ENCODE data around the gene CD5L.

The CD5L gene

DNA sequence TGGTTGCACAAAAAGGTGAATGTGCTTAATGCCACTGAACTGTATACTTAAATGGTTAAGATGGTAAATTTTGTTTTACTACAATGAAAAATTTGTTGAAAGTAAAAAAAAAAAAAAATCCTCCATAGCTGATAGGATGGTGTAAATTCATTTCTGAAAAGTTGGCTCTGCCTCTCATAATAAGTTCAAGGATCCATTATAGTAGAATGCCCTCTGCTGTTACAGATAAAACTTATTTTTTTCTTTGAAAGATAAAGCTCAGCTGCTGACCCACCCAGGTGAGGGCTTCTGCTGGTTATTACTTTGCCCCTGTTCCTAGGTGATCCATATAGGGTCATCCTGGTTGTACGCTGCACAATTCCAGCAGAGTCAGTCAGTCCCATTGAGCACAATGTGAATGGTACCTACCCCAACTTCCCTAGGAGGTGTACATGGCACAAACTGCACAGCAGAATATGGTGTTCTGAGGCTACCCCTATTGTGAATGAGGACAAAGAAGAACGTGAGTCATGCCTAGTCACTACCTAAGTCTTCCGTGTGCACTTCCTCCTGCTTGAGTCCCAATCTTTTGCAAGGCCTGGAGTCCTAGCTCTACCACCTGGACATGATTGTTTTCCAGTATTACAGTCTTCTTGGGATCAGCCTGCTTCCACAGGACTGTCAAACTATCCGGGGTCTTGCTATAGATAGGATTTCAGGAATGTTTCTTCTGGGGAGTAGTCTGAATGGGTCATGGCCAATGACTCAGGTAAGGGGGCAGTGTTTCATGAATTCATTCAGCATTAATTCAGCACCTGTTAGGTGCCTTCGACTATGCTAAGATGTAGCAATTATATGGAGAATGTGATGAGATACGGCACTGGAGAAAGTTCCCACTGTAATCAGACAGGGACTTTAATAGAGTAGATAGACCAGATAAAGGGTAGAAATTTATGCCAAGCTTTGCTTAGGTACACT, 20.8 kb upstream of the CD5L start:
- Histone ChIP-seq H3K9me3 (ENCODE audit: severe bottlenecking) (no peaks in the 10 kb centered on the region), H3K27ac (no peak overlapping the region), H3K36me3 (no peaks in the 10 kb centered on the region), H3K27me3 (ENCODE audit: insufficient read depth, low read depth, severe bottlenecking) (peaks cover 92% of the 10 kb centered on the region), H3K4me3 (ENCODE audit: low read depth, low read length) (no peak overlapping the region)
- DNase-seq: no peak
- TF ChIP-seq, protein P1, sequence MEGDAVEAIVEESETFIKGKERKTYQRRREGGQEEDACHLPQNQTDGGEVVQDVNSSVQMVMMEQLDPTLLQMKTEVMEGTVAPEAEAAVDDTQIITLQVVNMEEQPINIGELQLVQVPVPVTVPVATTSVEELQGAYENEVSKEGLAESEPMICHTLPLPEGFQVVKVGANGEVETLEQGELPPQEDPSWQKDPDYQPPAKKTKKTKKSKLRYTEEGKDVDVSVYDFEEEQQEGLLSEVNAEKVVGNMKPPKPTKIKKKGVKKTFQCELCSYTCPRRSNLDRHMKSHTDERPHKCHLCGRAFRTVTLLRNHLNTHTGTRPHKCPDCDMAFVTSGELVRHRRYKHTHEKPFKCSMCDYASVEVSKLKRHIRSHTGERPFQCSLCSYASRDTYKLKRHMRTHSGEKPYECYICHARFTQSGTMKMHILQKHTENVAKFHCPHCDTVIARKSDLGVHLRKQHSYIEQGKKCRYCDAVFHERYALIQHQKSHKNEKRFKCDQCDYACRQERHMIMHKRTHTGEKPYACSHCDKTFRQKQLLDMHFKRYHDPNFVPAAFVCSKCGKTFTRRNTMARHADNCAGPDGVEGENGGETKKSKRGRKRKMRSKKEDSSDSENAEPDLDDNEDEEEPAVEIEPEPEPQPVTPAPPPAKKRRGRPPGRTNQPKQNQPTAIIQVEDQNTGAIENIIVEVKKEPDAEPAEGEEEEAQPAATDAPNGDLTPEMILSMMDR (IDR thresholded peaks at IDR 0.05; ENCODE audit: low read depth, low read length): no peak

DNA sequence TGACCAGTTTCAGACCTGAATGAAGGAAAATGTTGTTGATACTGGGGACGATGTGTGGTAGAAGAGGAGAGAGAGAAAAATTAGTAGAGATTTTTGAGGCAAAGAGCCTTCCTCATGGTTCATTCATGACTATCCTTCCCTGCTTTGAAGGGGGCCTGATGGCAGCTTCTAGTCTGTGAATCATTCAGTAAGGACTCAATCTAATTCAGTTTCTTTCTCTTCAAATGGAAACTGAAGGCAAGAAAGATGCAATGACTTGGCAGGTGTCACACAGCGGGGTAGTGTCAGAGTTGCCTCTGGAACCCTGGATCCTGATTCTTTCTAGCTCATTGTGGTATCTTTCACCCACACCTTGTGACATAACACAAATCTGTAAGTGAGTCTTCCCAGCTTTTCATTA, 14.9 kb upstream of the CD5L start:
- DNase-seq: no peak
- Histone ChIP-seq H3K27ac (no peak overlapping the region), H3K36me3 (no peaks in the 10 kb centered on the region), H3K9me3 (ENCODE audit: severe bottlenecking) (no peaks in the 10 kb centered on the region), H3K4me3 (ENCODE audit: low read depth, low read length) (no peak overlapping the region), H3K27me3 (ENCODE audit: insufficient read depth, low read depth, severe bottlenecking) (peaks cover 93% of the 10 kb centered on the region)
- TF ChIP-seq, protein P1 (IDR thresholded peaks at IDR 0.05; ENCODE audit: low read depth, low read length): no peak

DNA sequence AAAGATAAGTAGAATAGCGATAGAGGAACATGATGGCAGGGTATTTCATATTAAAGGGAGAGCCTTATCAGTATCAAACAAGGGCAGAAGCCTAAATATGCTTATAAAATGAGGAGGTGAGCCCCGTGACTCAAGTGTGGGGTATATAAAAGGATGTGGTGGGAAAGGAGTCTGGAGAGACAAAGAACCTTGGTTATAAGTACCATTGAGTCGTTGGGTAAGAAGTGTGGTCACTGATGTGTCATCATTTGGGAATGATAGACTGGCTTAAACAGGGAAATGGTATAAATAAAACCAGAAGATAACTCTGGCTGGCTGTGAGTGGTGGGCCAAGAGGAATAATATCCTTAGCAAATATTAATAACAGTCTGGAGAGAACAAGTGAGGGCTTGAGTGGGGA, 10.9 kb upstream of the CD5L start:
- H3K4me3 ChIP-seq (ENCODE audit: low read depth, low read length): no peak overlapping the region
- peaks cover 88% of the 10 kb centered on the region for H3K27me3 ChIP-seq (ENCODE audit: insufficient read depth, low read depth, severe bottlenecking)
- DNase-seq: no peak
- H3K9me3 ChIP-seq (ENCODE audit: severe bottlenecking): peaks cover 3% of the 10 kb centered on the region
- TF ChIP-seq, protein P1 (IDR thresholded peaks at IDR 0.05; ENCODE audit: low read depth, low read length): no peak
- H3K36me3 ChIP-seq: no peaks in the 10 kb centered on the region
- no peak overlapping the region for H3K27ac ChIP-seq

DNA sequence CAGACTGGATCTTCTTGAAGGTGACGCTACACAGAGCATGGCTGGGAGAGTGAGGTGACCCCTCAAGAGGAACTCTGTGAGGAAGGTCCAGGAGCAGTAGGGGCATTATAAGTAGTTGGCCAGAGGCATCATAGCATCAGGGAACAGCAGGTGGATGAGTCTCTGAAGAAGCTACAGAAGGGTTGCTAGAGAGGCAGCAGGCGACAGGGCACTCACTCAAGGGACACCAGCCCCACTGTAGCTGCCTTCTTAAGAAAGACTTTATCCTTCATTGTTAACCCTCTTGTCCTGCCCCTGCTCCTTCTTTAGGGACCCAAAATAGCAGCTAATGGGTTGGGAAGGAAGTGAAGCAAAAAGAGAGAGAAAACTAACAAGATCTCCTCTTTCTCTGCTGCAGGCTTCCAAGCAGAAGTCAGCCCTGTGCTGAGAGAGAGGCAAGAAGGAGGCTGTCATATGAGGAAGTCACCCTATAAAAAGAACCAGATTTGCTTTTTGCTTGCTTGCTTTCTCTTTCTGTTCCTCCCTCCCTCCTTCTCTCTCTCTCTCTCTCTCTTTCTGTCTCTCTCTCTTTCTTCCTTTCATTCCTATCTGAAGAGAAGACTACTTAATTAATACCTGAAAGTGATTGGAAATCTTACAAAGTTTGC, 7.7 kb upstream of the CD5L start:
- TF ChIP-seq, protein P1 (IDR thresholded peaks at IDR 0.05; ENCODE audit: low read depth, low read length): no peak
- no peak for DNase-seq
- Histone ChIP-seq H3K27ac (no peak overlapping the region), H3K4me3 (ENCODE audit: low read depth, low read length) (no peak overlapping the region), H3K9me3 (ENCODE audit: severe bottlenecking) (peaks cover 3% of the 10 kb centered on the region), H3K27me3 (ENCODE audit: insufficient read depth, low read depth, severe bottlenecking) (peaks cover 84% of the 10 kb centered on the region), H3K36me3 (no peaks in the 10 kb centered on the region)

DNA sequence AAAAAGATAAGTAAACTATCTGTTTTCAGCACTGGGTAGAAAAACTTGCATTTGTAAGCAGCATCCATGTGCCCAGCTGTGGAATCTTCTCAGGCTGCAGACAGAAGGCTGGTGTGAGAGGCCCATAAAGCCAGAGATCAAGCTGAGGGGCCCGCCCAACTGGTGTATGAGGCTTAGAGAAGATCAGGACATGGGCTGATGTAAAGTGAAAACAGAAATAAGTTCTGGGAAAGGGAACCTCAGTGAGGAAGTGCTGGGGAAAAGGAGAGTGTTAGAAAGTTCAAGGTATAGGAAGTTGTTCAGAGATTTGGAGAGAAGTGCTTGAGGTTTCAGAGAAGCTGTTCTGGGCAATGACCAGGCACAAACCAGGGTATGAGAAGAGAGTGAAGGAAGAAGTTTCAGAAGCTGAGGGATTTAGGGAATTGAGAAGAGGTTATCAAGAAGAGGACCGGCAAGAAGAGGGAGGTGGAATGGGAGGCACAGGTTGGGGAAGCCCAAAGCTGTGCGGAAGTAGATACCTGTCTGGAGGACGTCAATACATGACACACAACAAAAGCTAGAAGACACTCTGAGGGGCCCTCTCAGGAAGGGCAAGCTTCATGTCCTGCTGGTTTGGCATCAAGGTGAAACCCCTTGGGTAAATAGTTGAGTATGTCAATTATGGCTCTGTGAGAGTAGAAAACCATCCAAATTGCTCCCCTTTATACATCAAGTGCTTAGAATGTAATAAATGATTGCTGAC, 2.7 kb upstream of the CD5L start:
- peaks cover 82% of the 10 kb centered on the region for H3K27me3 ChIP-seq (ENCODE audit: insufficient read depth, low read depth, severe bottlenecking)
- no peaks in the 10 kb centered on the region for H3K36me3 ChIP-seq
- H3K4me3 ChIP-seq (ENCODE audit: low read depth, low read length): no peak overlapping the region
- TF ChIP-seq, protein P1 (IDR thresholded peaks at IDR 0.05; ENCODE audit: low read depth, low read length): no peak
- no peak overlapping the region for H3K27ac ChIP-seq
- DNase-seq: no peak
- peaks cover 3% of the 10 kb centered on the region for H3K9me3 ChIP-seq (ENCODE audit: severe bottlenecking)

All from WERI-Rb-1 (cell line).